Astrocyte (in vitro differentiated cells and primary cell): ENCODE data around the gene PYURF. TPM values are rescaled to one million over a fixed set of nuclear protein-coding genes. Genes with fewer than 3 reads are reported as not detected.
A peak's percentile ranks its signal among the peaks of the same experiment; 100 is the strongest.

Experiments used
- DNase-seq: peaks from one replicate; pipeline ENCODE4 v3.0.0-alpha.2; 2010; ENCODE audit warnings: low read depth
- FAIRE-seq: peaks from 2 replicates; lab custom pipeline; 2011; peaks lifted over from hg19 to GRCh38; lab: Jason Lieb, UNC
- H2AFZ ChIP-seq: 2 replicates; pipeline ENCODE4 v1.6.0; 2012; ENCODE audit warnings: low read depth, low read length, inconsistent platforms
- H3K27ac ChIP-seq: 2 replicates; pipeline ENCODE4 v1.5.1; 2011; ENCODE audit warnings: low read depth, low read length, inconsistent platforms
- H3K27me3 ChIP-seq: 2 replicates; pipeline ENCODE4 v1.6.0; 2011; ENCODE audit warnings: low read length, inconsistent platforms; ENCODE audit not compliant: insufficient read depth
- H3K36me3 ChIP-seq: 2 replicates; pipeline ENCODE4 v1.5.1; 2011; ENCODE audit warnings: low read length, inconsistent platforms; ENCODE audit not compliant: insufficient read depth
- H3K4me1 ChIP-seq: 2 replicates; pipeline ENCODE4 v1.5.1; 2011; ENCODE audit warnings: low read length, inconsistent platforms; ENCODE audit not compliant: insufficient read depth
- H3K4me2 ChIP-seq: 2 replicates; pipeline ENCODE4 v1.6.0; 2012; ENCODE audit warnings: low read length, inconsistent platforms
- H3K4me3 ChIP-seq: 2 replicates; pipeline ENCODE4 v1.5.1; 2011; ENCODE audit warnings: low read depth, mild to moderate bottlenecking, low read length, inconsistent platforms; ENCODE audit not compliant: insufficient read depth
- H3K79me2 ChIP-seq: 2 replicates; pipeline ENCODE4 v1.6.0; 2012; ENCODE audit warnings: mild to moderate bottlenecking, low read length, inconsistent platforms; ENCODE audit not compliant: insufficient read depth
- H3K9ac ChIP-seq: 2 replicates; pipeline ENCODE4 v1.6.0; 2012; ENCODE audit warnings: mild to moderate bottlenecking, low read length, inconsistent platforms
- H3K9me3 ChIP-seq: 2 replicates; pipeline ENCODE4 v1.5.1; 2012; ENCODE audit warnings: low read depth, mild to moderate bottlenecking, low read length, inconsistent platforms; ENCODE audit not compliant: insufficient read depth
- H4K20me1 ChIP-seq: 2 replicates; pipeline ENCODE4 v1.6.0; 2012; ENCODE audit warnings: low read length, inconsistent platforms; ENCODE audit not compliant: insufficient read depth
- H3K27ac Mint-ChIP-seq: one replicate; pipeline ENCODE4 v1.8.0; 2021; ENCODE audit warnings: mild to moderate bottlenecking, mixed read lengths; ENCODE audit not compliant: unreplicated experiment
- H3K27me3 Mint-ChIP-seq: one replicate; pipeline ENCODE4 v1.8.0; 2021; ENCODE audit warnings: low read depth, mixed read lengths; ENCODE audit not compliant: unreplicated experiment
- H3K36me3 Mint-ChIP-seq: one replicate; pipeline ENCODE4 v1.8.0; 2021; ENCODE audit warnings: low read depth, mixed read lengths; ENCODE audit not compliant: unreplicated experiment
- H3K4me1 Mint-ChIP-seq: one replicate; pipeline ENCODE4 v1.8.0; 2021; ENCODE audit warnings: low read depth, mixed read lengths; ENCODE audit not compliant: unreplicated experiment
- H3K4me3 Mint-ChIP-seq: one replicate; pipeline ENCODE4 v1.8.0; 2021; ENCODE audit warnings: mild to moderate bottlenecking, moderate library complexity, mixed read lengths; ENCODE audit not compliant: unreplicated experiment
- H3K9me3 Mint-ChIP-seq: one replicate; pipeline ENCODE4 v1.8.0; 2021; ENCODE audit warnings: mild to moderate bottlenecking, mixed read lengths; ENCODE audit not compliant: unreplicated experiment
- CTCF ChIP-seq: IDR thresholded peaks from 2 replicates; pipeline ENCODE4 v1.5.1; 2011; ENCODE audit warnings: low read depth, mild to moderate bottlenecking, inconsistent platforms, low read length, moderate library complexity; ENCODE audit not compliant: insufficient read depth
- EZH2 ChIP-seq: IDR thresholded peaks from 2 replicates; pipeline ENCODE4 v1.6.1; 2012; ENCODE audit warnings: mild to moderate bottlenecking, low read length, inconsistent platforms; ENCODE audit not compliant: insufficient read depth
- total RNA-seq: library from RNA; stranded (reverse); gene quantifications from 2 replicates; pipeline ENCODE4 v1.2.1, GENCODE V29; 2021

PYURF gene
- total RNA-seq, 1 donor from 2014 or later: 51.6 TPM

GRCh38 chr4:88517825-88518224 is 5.8 kb downstream of the PYURF start:
- H3K27ac Mint-ChIP-seq: peak overlapping the region; percentile 30
- H4K20me1 ChIP-seq: peaks cover 15% of the 10 kb centered on the region
- H3K4me3 ChIP-seq: no peak overlapping the region
- H3K27me3 ChIP-seq: no peaks in the 10 kb centered on the region
- H3K9me3 ChIP-seq: no peaks in the 10 kb centered on the region
- DNase-seq (no peak), FAIRE-seq (no peak)
- H3K79me2 ChIP-seq: peaks cover 16% of the 10 kb centered on the region
- H3K9me3 Mint-ChIP-seq: no peaks in the 10 kb centered on the region
- H3K4me3 Mint-ChIP-seq: no peak overlapping the region
- H3K4me1 Mint-ChIP-seq: peaks cover 8% of the 10 kb centered on the region
- H3K36me3 Mint-ChIP-seq: no peaks in the 10 kb centered on the region
- TF ChIP-seq CTCF (no peak), EZH2 (no peak)
- H3K27ac ChIP-seq: no peak overlapping the region
- peaks cover 11% of the 10 kb centered on the region for H3K36me3 ChIP-seq
- H2AFZ ChIP-seq: no peak overlapping the region
- no peaks in the 10 kb centered on the region for H3K4me1 ChIP-seq
- peaks cover 4% of the 10 kb centered on the region for H3K27me3 Mint-ChIP-seq
- H3K9ac ChIP-seq: no peak overlapping the region
- H3K4me2 ChIP-seq: no peak overlapping the region

- no peak for TF ChIP-seq CTCF
- no peak for TF ChIP-seq EZH2
- H3K4me2 ChIP-seq: no peak overlapping the region
- FAIRE-seq (no peak), DNase-seq (no peak)
- H3K27ac ChIP-seq: no peak overlapping the region
- H3K27ac Mint-ChIP-seq: no peak overlapping the region
- peaks cover 6% of the 10 kb centered on the region for H3K79me2 ChIP-seq
- H3K4me3 Mint-ChIP-seq: no peak overlapping the region
- H4K20me1 ChIP-seq: peaks cover 5% of the 10 kb centered on the region
- H3K36me3 ChIP-seq: peaks cover 10% of the 10 kb centered on the region
- peaks cover 3% of the 10 kb centered on the region for H3K4me1 Mint-ChIP-seq
- H3K9me3 Mint-ChIP-seq: no peaks in the 10 kb centered on the region
- no peaks in the 10 kb centered on the region for H3K4me1 ChIP-seq
- H3K27me3 Mint-ChIP-seq: peaks cover 4% of the 10 kb centered on the region
- no peak overlapping the region for H3K4me3 ChIP-seq
- H3K9ac ChIP-seq: no peak overlapping the region
- no peaks in the 10 kb centered on the region for H3K27me3 ChIP-seq
- no peaks in the 10 kb centered on the region for H3K9me3 ChIP-seq
- H2AFZ ChIP-seq: no peak overlapping the region
- H3K36me3 Mint-ChIP-seq: no peaks in the 10 kb centered on the region
Measured at GRCh38 chr4:88516746-88517145, 6.8 kb downstream of the PYURF start.

- H3K27me3 Mint-ChIP-seq: peaks cover 4% of the 10 kb centered on the region
- Histone ChIP-seq H3K4me3 (no peak overlapping the region), H3K9ac (no peak overlapping the region), H3K36me3 (no peaks in the 10 kb centered on the region), H4K20me1 (no peaks in the 10 kb centered on the region), H3K4me1 (no peaks in the 10 kb centered on the region), H3K79me2 (no peaks in the 10 kb centered on the region), H3K9me3 (no peaks in the 10 kb centered on the region), H2AFZ (no peak overlapping the region), H3K27me3 (no peaks in the 10 kb centered on the region), H3K27ac (no peak overlapping the region), H3K4me2 (no peak overlapping the region)
- no peak overlapping the region for H3K27ac Mint-ChIP-seq
- H3K4me3 Mint-ChIP-seq: no peak overlapping the region
- DNase-seq (no peak), FAIRE-seq (no peak)
- TF ChIP-seq EZH2 (no peak), CTCF (no peak)
- no peaks in the 10 kb centered on the region for H3K9me3 Mint-ChIP-seq
- no peaks in the 10 kb centered on the region for H3K4me1 Mint-ChIP-seq
- H3K36me3 Mint-ChIP-seq: no peaks in the 10 kb centered on the region
Measured at GRCh38 chr4:88514557-88515511, 8.7 kb downstream of the PYURF start.
